IPS-20b (cell line): Measurements from ENCODE around the gene MUS81.
"Not testable (repeated sequence)": the region's sequence is repeated elsewhere in the genome, so short reads cannot be mapped to it uniquely, and the experiment has no call there.

ENCODE experiments used
- H3K27ac ChIP-seq: one replicate; pipeline ENCODE4 v1.5.1; 2013; ENCODE audit warnings: low read length
- H3K27me3 ChIP-seq: 2 replicates; pipeline ENCODE4 v1.6.1; 2013; ENCODE audit warnings: mild to moderate bottlenecking, low read length, inconsistent platforms; ENCODE audit not compliant: insufficient read depth
- H3K36me3 ChIP-seq: 2 replicates; pipeline ENCODE4 v1.6.1; 2013; ENCODE audit warnings: low read depth, mild to moderate bottlenecking, inconsistent platforms, low read length, moderate library complexity; ENCODE audit not compliant: insufficient read depth
- H3K4me1 ChIP-seq: 2 replicates; pipeline ENCODE4 v1.6.1; 2013; ENCODE audit warnings: mild to moderate bottlenecking, control low read depth, inconsistent platforms, low read length, moderate library complexity; ENCODE audit not compliant: insufficient read depth
- H3K4me3 ChIP-seq: 2 replicates; pipeline ENCODE4 v1.5.1; 2013; ENCODE audit warnings: mild to moderate bottlenecking, low read length, inconsistent platforms
- H3K9ac ChIP-seq: 2 replicates; pipeline ENCODE4 v1.6.1; 2013; ENCODE audit warnings: low read depth, mild to moderate bottlenecking, inconsistent platforms, low read length, moderate library complexity
- H3K9me3 ChIP-seq: 2 replicates; pipeline ENCODE4 v1.6.1; 2013; ENCODE audit warnings: mild to moderate bottlenecking, low read depth, low read length, inconsistent platforms; ENCODE audit not compliant: insufficient read depth

The MUS81 gene

DNA sequence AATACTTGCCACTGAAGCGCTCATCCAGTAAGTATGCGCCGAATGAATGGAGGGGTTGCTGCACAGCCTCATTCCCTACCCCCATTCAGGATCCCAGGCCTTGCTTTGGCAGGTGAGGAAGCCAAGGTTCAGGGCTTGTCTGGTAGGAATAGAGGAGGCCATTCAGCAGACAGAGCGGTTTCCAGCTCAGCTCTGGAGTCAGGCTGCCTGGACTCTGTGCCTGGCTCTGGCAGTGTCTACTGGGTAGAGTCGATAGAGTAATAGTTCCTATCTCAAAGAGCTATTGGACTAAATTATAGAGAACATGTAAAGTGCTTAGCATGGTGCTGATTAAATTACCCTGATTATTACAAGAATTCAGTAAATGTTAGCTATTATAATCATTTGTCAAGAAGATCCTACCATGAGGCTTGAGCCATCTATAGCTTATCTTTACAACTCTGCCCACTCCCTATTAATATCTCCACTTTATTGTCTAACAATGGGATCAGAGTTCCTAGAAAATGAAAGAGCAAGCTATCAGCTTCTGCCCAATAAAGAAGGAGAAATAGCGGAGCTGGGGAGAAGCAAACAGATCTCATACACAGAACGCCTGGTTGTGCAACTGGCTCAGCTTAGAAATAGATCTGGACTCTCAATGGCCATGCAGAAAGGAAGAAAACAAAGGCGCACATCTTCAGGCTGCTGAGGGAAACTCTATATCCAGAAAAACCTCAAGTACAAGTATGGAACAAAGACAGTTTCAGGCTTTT is 33.1 kb upstream of the MUS81 start:
- H3K27ac ChIP-seq, result no peak overlapping the region
- H3K9me3 ChIP-seq, result no peaks in the 10 kb centered on the region
- peaks cover 8% of the 10 kb centered on the region for H3K27me3 ChIP-seq
- no peak overlapping the region for H3K4me3 ChIP-seq
- H3K9ac ChIP-seq, result no peak overlapping the region
- no peaks in the 10 kb centered on the region for H3K4me1 ChIP-seq
- no peaks in the 10 kb centered on the region for H3K36me3 ChIP-seq

- H3K4me3 ChIP-seq, result no peak overlapping the region
- no peak overlapping the region for H3K27ac ChIP-seq
- H3K4me1 ChIP-seq, result peaks cover 4% of the 10 kb centered on the region
- peaks cover 23% of the 10 kb centered on the region for H3K27me3 ChIP-seq
- H3K36me3 ChIP-seq, result no peaks in the 10 kb centered on the region
- no peaks in the 10 kb centered on the region for H3K9me3 ChIP-seq
- H3K9ac ChIP-seq, result no peak overlapping the region
Observed at GRCh38 chr11:65829459-65829858, 30.8 kb upstream of the MUS81 start.

- H3K4me1 ChIP-seq, H3K36me3 ChIP-seq, H3K4me3 ChIP-seq, H3K27ac ChIP-seq, H3K9ac ChIP-seq, H3K9me3 ChIP-seq: not testable (repeated sequence)
- peaks cover 24% of the 10 kb centered on the region for H3K27me3 ChIP-seq
Observed at GRCh38 chr11:65832231-65832630, 28.0 kb upstream of the MUS81 start.

DNA sequence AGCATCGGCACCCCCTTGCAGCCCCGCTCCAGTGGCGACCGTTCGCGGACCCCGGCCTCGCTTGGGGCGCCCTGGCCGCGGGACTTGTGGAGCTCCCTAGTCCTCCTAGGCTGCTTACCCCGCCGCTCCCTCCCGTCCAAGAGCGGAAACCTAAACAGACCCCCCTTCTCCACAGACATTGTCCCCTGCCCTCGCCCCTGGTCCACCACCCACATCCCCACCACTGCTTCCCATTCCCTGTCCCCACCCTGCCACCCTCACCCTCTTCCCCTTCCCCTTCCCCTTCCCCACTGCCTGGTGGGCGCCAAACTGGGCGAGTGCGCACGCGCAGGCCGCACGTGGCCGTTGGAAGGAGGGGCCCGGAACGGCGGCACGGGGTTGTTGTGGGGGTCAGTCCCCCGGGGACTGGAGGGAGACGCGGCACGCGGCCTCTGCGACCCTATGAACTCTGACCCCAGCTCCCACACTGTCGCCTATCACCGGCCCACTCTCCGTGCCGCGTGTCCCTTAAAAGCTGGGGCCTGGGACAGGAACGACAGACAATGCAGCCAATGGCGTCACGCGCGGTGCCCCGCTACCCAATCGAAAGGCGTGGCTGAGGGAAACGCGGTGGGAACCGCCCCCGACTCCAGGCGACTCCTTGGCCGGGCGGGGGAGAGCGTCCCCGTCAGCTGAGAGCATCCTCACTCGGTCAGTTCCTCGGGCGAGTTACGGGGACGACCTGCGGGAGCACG is 26.8 kb upstream of the MUS81 start, which contains the start of gene SNX32:
TSS of gene SNX32 (plus strand) at position 667 of the 734 bp plus-strand sequence. CDS start 103 bp downstream, outside the sequence.
- H3K36me3 ChIP-seq, result no peaks in the 10 kb centered on the region
- H3K9me3 ChIP-seq, result no peaks in the 10 kb centered on the region
- peaks cover 24% of the 10 kb centered on the region for H3K27me3 ChIP-seq
- peak within 1 kb of the TSS; percentile 78 for H3K4me3 ChIP-seq
- peak within 1 kb of the TSS; percentile 13 for H3K27ac ChIP-seq
- H3K9ac ChIP-seq, result peak within 1 kb of the TSS; percentile 59; the same call in 1 of the 2 replicates
- peaks cover 5% of the 10 kb centered on the region for H3K4me1 ChIP-seq

- Histone ChIP-seq H3K27me3 (peaks cover 24% of the 10 kb centered on the region), H3K4me3 (peak overlapping the region; percentile 78), H3K4me1 (peaks cover 5% of the 10 kb centered on the region), H3K36me3 (no peaks in the 10 kb centered on the region), H3K27ac (no peak overlapping the region), H3K9me3 (no peaks in the 10 kb centered on the region), H3K9ac (peak overlapping the region; percentile 59; the same call in 1 of the 2 replicates)
Observed at GRCh38 chr11:65834202-65834601, 26.0 kb upstream of the MUS81 start.

DNA sequence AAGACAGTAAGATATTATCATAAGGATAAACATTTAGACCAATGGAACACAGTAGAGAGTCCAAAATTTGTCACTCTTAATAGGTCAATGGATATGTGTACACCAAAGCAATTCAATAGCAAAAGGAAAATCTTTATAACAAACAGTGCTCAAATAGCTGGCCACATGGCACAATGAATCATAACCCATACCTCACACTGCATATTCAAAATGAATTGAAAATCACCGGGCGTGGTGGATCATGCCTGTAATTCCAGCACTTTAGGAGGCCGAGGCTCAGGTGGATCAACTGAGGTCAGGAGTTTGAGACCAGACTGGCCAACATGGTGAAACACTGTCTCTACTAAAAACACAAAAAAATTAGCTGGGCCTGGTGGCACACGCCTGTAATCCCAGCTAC is 18.1 kb upstream of the MUS81 start:
- Histone ChIP-seq H3K9me3 (no peaks in the 10 kb centered on the region), H3K4me1 (no peaks in the 10 kb centered on the region), H3K9ac (no peak overlapping the region), H3K27ac (no peak overlapping the region), H3K4me3 (no peak overlapping the region), H3K36me3 (no peaks in the 10 kb centered on the region), H3K27me3 (no peaks in the 10 kb centered on the region)

GRCh38 chr11:65843811-65844210 is 16.4 kb upstream of the MUS81 start:
- no peak overlapping the region for H3K4me3 ChIP-seq
- H3K9ac ChIP-seq, result no peak overlapping the region
- no peaks in the 10 kb centered on the region for H3K4me1 ChIP-seq
- H3K9me3 ChIP-seq, result no peaks in the 10 kb centered on the region
- no peaks in the 10 kb centered on the region for H3K27me3 ChIP-seq
- no peaks in the 10 kb centered on the region for H3K36me3 ChIP-seq
- H3K27ac ChIP-seq, result no peak overlapping the region

- H3K36me3 ChIP-seq, result no peaks in the 10 kb centered on the region
- H3K27ac ChIP-seq, result no peak overlapping the region
- H3K4me1 ChIP-seq, result no peaks in the 10 kb centered on the region
- no peaks in the 10 kb centered on the region for H3K9me3 ChIP-seq
- H3K4me3 ChIP-seq, result no peak overlapping the region
- no peaks in the 10 kb centered on the region for H3K27me3 ChIP-seq
- no peak overlapping the region for H3K9ac ChIP-seq
Observed at GRCh38 chr11:65844231-65844872, 15.9 kb upstream of the MUS81 start.

DNA sequence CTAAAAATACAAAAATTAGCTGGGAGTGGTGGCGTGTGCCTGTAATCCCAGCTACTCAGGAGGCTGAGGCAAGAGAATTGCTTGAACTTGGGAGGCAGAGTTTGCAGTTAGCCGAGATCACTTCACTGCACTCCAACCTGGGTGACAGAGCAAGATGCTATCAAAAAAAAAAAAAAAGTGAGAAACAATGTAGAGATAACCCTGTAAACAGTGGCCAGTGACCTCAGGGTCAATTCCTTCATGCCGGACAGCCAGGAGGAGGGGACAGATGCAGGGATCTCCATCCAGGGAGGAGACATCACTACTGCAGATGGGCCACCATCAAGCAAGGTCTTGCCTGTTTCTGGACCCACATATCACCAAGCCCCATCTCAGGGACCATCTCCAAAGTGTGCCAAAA is 12.5 kb upstream of the MUS81 start:
- Histone ChIP-seq H3K27me3 (no peaks in the 10 kb centered on the region), H3K9me3 (no peaks in the 10 kb centered on the region), H3K9ac (no peak overlapping the region), H3K36me3 (peaks cover 8% of the 10 kb centered on the region; the same call in 1 of the 2 replicates), H3K4me3 (no peak overlapping the region), H3K27ac (no peak overlapping the region), H3K4me1 (no peaks in the 10 kb centered on the region)

DNA sequence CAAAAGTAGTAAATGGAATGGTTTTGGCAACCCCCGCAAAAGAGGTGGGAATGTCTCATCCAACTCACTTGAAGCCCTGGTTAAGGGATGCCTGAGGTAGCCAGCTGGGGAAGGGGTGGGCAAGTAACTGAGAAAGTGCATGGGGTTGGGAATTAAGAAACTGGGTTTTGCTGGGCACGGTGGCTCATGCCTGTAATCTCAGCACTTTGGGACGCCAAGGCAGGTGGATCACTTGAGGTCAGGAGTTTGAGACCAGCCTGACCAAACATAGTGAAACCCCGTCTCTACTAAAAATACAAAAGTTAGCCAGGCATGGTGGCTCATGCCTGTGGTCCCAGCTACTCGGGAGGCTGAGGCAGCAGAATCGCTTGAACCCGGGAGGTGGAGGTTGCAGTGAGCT is 11.5 kb upstream of the MUS81 start:
- not testable (repeated sequence) for H3K4me1 ChIP-seq, H3K4me3 ChIP-seq, H3K9ac ChIP-seq, H3K9me3 ChIP-seq, H3K27ac ChIP-seq, H3K27me3 ChIP-seq
- H3K36me3 ChIP-seq, result peaks cover 18% of the 10 kb centered on the region

- no peaks in the 10 kb centered on the region for H3K4me1 ChIP-seq
- no peaks in the 10 kb centered on the region for H3K27me3 ChIP-seq
- H3K27ac ChIP-seq, result no peak overlapping the region
- H3K36me3 ChIP-seq, result peaks cover 25% of the 10 kb centered on the region
- no peak overlapping the region for H3K9ac ChIP-seq
- no peaks in the 10 kb centered on the region for H3K9me3 ChIP-seq
- no peak overlapping the region for H3K4me3 ChIP-seq
Observed at GRCh38 chr11:65849366-65849765, 10.9 kb upstream of the MUS81 start.
